PFSK-1 (cell line): Measurements from ENCODE around the gene ZNF415.

ENCODE experiments used
- FOXP2 ChIP-seq: optimal IDR thresholded peaks from 2 replicates; pipeline ENCODE3; 2011; ENCODE audit warnings: borderline replicate concordance, control low read depth, inconsistent platforms; ENCODE audit not compliant: insufficient read depth; ENCODE audit errors: extremely low read length, extremely low read depth
- POLR2AphosphoS5 ChIP-seq: IDR thresholded peaks from 2 replicates; pipeline ENCODE4 v1.6.1; 2012; ENCODE audit warnings: low read depth, mild to moderate bottlenecking, control low read depth, low read length, moderate library complexity
- REST ChIP-seq, 2 experiments: IDR thresholded peaks; 2 replicates each; pipeline versions ENCODE4 v1.6.1 to v1.8.0; 2011 to 2012; ENCODE audit warnings: low read depth in 2 of 2, low read length in 2 of 2, control low read depth in 1 of 2, inconsistent platforms in 1 of 2, mild to moderate bottlenecking in 1 of 2, moderate library complexity in 1 of 2; ENCODE audit not compliant: insufficient read depth in 1 of 2
- SIN3A ChIP-seq: IDR thresholded peaks from 2 replicates; pipeline ENCODE4 v1.6.1; 2012; ENCODE audit warnings: mild to moderate bottlenecking, low read length, moderate library complexity, borderline replicate concordance; ENCODE audit not compliant: insufficient read depth
- TAF1 ChIP-seq: IDR thresholded peaks from 2 replicates; pipeline ENCODE4 v1.6.1; 2012; ENCODE audit warnings: low read length, control low read depth, borderline replicate concordance; ENCODE audit not compliant: insufficient read depth

Gene ZNF415

GRCh38 chr19:53161123-53161522 lies 28.4 kb upstream of the ZNF415 start:
- TF ChIP-seq FOXP2 (no peak), TAF1 (no peak), POLR2AphosphoS5 (no peak), SIN3A (no peak), REST (IDR thresholded peaks at IDR 0.05; ENCODE audit: insufficient read depth in 1 of 2, low read depth in 2 of 2, low read length in 2 of 2) (no peak)

- TF ChIP-seq FOXP2 (no peak), REST (IDR thresholded peaks at IDR 0.05; ENCODE audit: insufficient read depth in 1 of 2, low read depth in 2 of 2, low read length in 2 of 2) (no peak), SIN3A (no peak), POLR2AphosphoS5 (no peak), TAF1 (no peak)
Observed at GRCh38 chr19:53160350-53160749, 27.6 kb upstream of the ZNF415 start.

GRCh38 chr19:53158119-53158656 lies 25.5 kb upstream of the ZNF415 start:
- TF ChIP-seq POLR2AphosphoS5, result no peak
- TF ChIP-seq TAF1, result no peak
- TF ChIP-seq SIN3A, result no peak
- no peak for TF ChIP-seq REST (IDR thresholded peaks at IDR 0.05; ENCODE audit: insufficient read depth in 1 of 2, low read depth in 2 of 2, low read length in 2 of 2)
- TF ChIP-seq FOXP2, result no peak

GRCh38 chr19:53157626-53158025 lies 24.9 kb upstream of the ZNF415 start:
- TF ChIP-seq TAF1 (no peak), FOXP2 (no peak), POLR2AphosphoS5 (no peak), REST (IDR thresholded peaks at IDR 0.05; ENCODE audit: insufficient read depth in 1 of 2, low read depth in 2 of 2, low read length in 2 of 2) (no peak), SIN3A (no peak)

GRCh38 chr19:53156850-53157249 lies 24.1 kb upstream of the ZNF415 start:
- TF ChIP-seq SIN3A (no peak), POLR2AphosphoS5 (no peak), REST (IDR thresholded peaks at IDR 0.05; ENCODE audit: insufficient read depth in 1 of 2, low read depth in 2 of 2, low read length in 2 of 2) (no peak), FOXP2 (no peak), TAF1 (no peak)
